Panc1 (cell line): ENCODE data around the gene NECTIN1. TPM values are rescaled to one million over a fixed set of nuclear protein-coding genes. Genes with fewer than 3 reads are reported as not detected.

Source experiments
- ATAC-seq: fragments of 200-7000 bp; cut with Tn5 transposase; 2 replicates; pipeline ENCODE4 v1.9.1; 2020; ENCODE audit warnings: mild to moderate bottlenecking, moderate library complexity
- BruUV-seq: library from RNA; stranded (reverse); fragments of 400-500 nt; replicated peaks from 2 replicates; lab custom pipeline; 2021; lab: Mats Ljungman, UMichigan
- CTCF ChIA-PET: fragments of 300-600 bp; sonication (Branson Sonifier 250); formaldehyde crosslinking; loops from one replicate; lab custom pipeline; 2022; ENCODE audit warnings: antibody characterized with exemption; lab: Charles Lee
- POLR2A ChIA-PET: fragments of 300-600 bp; sonication (Branson Sonifier 250); formaldehyde crosslinking; loops from one replicate; lab custom pipeline; 2022; ENCODE audit warnings: antibody characterized with exemption; lab: Charles Lee
- DNase-seq: peaks from one replicate; pipeline ENCODE4 v3.0.0-alpha.2; 2010; ENCODE audit warnings: low read depth, low spot score
- H3K27ac ChIP-seq: 2 replicates; pipeline ENCODE4 v1.5.1; 2011; ENCODE audit warnings: mild to moderate bottlenecking, low read length, inconsistent platforms
- H3K27me3 ChIP-seq: fragments of 200-500 bp; sonication (Bioruptor generic); 2 replicates; pipeline ENCODE4 v1.6.0; 2014; ENCODE audit warnings: low read length, inconsistent platforms; ENCODE audit not compliant: control insufficient read depth, insufficient read depth
- H3K36me3 ChIP-seq: fragments of 200-500 bp; sonication (Bioruptor generic); 2 replicates; pipeline ENCODE4 v1.5.1; 2014; ENCODE audit warnings: inconsistent platforms, mild to moderate bottlenecking, low read length, moderate library complexity; ENCODE audit not compliant: control insufficient read depth, insufficient read depth
- H3K4me1 ChIP-seq: 2 replicates; pipeline ENCODE4 v1.5.1; 2011; ENCODE audit warnings: inconsistent platforms, mild to moderate bottlenecking, low read length, moderate library complexity; ENCODE audit not compliant: control insufficient read depth, insufficient read depth
- H3K4me3 ChIP-seq, 2 experiments: 2 replicates each; pipeline ENCODE4 v1.5.1; 2011 to 2012; ENCODE audit warnings: low read depth in 2 of 2, low read length in 2 of 2, mild to moderate bottlenecking in 2 of 2, inconsistent platforms in 1 of 2, moderate library complexity in 1 of 2
- H3K9me3 ChIP-seq: fragments of 200-500 bp; sonication (Bioruptor generic); 2 replicates; pipeline ENCODE4 v1.5.1; 2014; ENCODE audit warnings: low read depth, mild to moderate bottlenecking, inconsistent platforms, low read length, moderate library complexity; ENCODE audit not compliant: control insufficient read depth, insufficient read depth
- POLR2AphosphoS5 ChIP-seq: IDR thresholded peaks from 2 replicates; pipeline ENCODE4 v1.6.1; 2012; ENCODE audit warnings: mild to moderate bottlenecking, low read depth, low read length, moderate library complexity
- SIN3A ChIP-seq: IDR thresholded peaks from 2 replicates; pipeline ENCODE4 v1.6.1; 2012; ENCODE audit warnings: low read depth, mild to moderate bottlenecking, low read length, moderate library complexity, borderline replicate concordance; ENCODE audit not compliant: insufficient read depth
- TCF7L2 ChIP-seq: IDR thresholded peaks from 2 replicates; pipeline ENCODE4 v1.6.1; 2011; ENCODE audit warnings: mild to moderate bottlenecking, low read depth, low read length, inconsistent platforms
- in situ Hi-C: cut with HindIII; loops from 2 replicates; pipeline ENCODE4 v1.10.0; 2016; ENCODE audit warnings: low sequenced_read_pairs, low pct_unique_long_range_greater_than_20kb
- intact Hi-C: fragments of 100-400 bp; cut with micrococcal nuclease; formaldehyde crosslinking; loops from one replicate; pipeline ENCODE4 v1.10.0; 2022; ENCODE audit not compliant: unreplicated experiment
- total RNA-seq: library from RNA; stranded (reverse); gene quantifications from one replicate; pipeline ENCODE4 v1.2.1, GENCODE V29; 2021; ENCODE audit not compliant: unreplicated experiment
- TF ChIP-seq, protein P1 (sequence below), 2 experiments: IDR thresholded peaks; 2 replicates each; pipeline ENCODE4 v1.6.1; 2011 to 2012; ENCODE audit warnings: low read depth in 2 of 2, control low read depth in 1 of 2, low read length in 1 of 2, mild to moderate bottlenecking in 1 of 2, moderate library complexity in 1 of 2; ENCODE audit not compliant: insufficient read depth in 1 of 2
- TF ChIP-seq, protein P2 (sequence below): fragments of 450-650 bp; IDR thresholded peaks from 2 replicates; pipeline ENCODE4 v1.5.1; 2017; ENCODE audit warnings: mild to moderate bottlenecking

The NECTIN1 gene
- total RNA-seq, 1 experiment from 2014 or later: 14.6 TPM

DNA sequence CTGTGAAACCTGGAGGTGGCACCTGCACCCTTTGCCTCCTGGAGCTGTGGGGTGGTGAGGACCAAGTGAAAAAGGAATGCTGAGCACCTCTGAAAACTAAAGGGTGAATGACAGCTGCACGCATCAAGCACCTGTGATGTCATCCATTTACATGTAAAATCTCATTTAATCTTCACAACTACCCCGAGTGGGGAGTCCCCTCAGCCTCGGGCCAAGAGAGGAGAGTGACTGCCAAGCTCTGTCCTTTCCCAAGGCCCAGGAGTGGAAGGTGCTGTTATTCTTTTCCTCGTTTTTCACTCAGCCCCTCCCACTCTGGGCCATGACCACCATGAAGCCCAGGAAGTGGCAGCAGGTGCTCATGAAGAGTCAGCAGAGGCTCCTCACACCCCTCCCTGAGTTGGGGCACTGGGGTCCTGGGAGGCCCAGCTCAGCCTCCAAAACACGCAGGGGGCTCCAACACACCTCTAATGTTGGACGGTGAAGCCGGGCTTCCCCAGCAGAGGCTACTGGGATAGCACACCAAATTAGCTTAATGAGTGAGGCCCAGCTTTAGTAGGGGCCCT lies 35.7 kb downstream of the NECTIN1 start:
- DNase-seq (no peak), ATAC-seq (no peak)
- Histone ChIP-seq H3K27ac (no peak overlapping the region), H3K4me1 (no peaks in the 10 kb centered on the region), H3K4me3 (no peak overlapping the region), H3K36me3 (no peaks in the 10 kb centered on the region), H3K9me3 (no peaks in the 10 kb centered on the region), H3K27me3 (no peaks in the 10 kb centered on the region)
- BruUV-seq: no TSS peak
- CTCF ChIA-PET: interaction anchor here (0.6 kb wide), 1 partner anchor 381 kb away, joined by 5 read pairs; no protein-coding TSS in a partner anchor
- POLR2A ChIA-PET: no interaction called here
- TF ChIP-seq, protein P1, sequence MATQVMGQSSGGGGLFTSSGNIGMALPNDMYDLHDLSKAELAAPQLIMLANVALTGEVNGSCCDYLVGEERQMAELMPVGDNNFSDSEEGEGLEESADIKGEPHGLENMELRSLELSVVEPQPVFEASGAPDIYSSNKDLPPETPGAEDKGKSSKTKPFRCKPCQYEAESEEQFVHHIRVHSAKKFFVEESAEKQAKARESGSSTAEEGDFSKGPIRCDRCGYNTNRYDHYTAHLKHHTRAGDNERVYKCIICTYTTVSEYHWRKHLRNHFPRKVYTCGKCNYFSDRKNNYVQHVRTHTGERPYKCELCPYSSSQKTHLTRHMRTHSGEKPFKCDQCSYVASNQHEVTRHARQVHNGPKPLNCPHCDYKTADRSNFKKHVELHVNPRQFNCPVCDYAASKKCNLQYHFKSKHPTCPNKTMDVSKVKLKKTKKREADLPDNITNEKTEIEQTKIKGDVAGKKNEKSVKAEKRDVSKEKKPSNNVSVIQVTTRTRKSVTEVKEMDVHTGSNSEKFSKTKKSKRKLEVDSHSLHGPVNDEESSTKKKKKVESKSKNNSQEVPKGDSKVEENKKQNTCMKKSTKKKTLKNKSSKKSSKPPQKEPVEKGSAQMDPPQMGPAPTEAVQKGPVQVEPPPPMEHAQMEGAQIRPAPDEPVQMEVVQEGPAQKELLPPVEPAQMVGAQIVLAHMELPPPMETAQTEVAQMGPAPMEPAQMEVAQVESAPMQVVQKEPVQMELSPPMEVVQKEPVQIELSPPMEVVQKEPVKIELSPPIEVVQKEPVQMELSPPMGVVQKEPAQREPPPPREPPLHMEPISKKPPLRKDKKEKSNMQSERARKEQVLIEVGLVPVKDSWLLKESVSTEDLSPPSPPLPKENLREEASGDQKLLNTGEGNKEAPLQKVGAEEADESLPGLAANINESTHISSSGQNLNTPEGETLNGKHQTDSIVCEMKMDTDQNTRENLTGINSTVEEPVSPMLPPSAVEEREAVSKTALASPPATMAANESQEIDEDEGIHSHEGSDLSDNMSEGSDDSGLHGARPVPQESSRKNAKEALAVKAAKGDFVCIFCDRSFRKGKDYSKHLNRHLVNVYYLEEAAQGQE (IDR thresholded peaks at IDR 0.05; ENCODE audit: insufficient read depth in 1 of 2, low read depth in 2 of 2, low read length in 1 of 2): no peak
- TF ChIP-seq SIN3A: no peak
- no peak for TF ChIP-seq POLR2AphosphoS5
- TF ChIP-seq, protein P2, sequence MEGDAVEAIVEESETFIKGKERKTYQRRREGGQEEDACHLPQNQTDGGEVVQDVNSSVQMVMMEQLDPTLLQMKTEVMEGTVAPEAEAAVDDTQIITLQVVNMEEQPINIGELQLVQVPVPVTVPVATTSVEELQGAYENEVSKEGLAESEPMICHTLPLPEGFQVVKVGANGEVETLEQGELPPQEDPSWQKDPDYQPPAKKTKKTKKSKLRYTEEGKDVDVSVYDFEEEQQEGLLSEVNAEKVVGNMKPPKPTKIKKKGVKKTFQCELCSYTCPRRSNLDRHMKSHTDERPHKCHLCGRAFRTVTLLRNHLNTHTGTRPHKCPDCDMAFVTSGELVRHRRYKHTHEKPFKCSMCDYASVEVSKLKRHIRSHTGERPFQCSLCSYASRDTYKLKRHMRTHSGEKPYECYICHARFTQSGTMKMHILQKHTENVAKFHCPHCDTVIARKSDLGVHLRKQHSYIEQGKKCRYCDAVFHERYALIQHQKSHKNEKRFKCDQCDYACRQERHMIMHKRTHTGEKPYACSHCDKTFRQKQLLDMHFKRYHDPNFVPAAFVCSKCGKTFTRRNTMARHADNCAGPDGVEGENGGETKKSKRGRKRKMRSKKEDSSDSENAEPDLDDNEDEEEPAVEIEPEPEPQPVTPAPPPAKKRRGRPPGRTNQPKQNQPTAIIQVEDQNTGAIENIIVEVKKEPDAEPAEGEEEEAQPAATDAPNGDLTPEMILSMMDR: no peak
- TF ChIP-seq TCF7L2: no peak
- intact Hi-C loops: no loop called here
- in situ Hi-C loops: no loop called here

DNA sequence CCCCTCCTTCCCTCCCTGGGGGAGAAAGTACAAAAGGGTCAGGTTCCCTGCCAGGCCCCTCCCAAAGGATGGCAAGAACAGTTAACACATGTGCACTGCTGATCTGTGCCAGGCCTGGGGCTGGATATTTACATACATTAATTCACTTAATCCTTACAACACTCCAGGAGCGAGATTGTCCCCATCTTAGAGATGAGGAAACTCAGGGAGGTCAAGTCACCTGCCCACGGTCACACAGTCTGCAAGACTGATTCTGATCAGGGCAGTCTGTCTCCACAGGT lies 36.5 kb downstream of the NECTIN1 start:
- H3K36me3 ChIP-seq: no peaks in the 10 kb centered on the region
- no peaks in the 10 kb centered on the region for H3K4me1 ChIP-seq
- TF ChIP-seq, protein P1 (IDR thresholded peaks at IDR 0.05; ENCODE audit: insufficient read depth in 1 of 2, low read depth in 2 of 2, low read length in 1 of 2): no peak
- TF ChIP-seq, protein P2: no peak
- no peak for TF ChIP-seq POLR2AphosphoS5
- no peak for TF ChIP-seq SIN3A
- in situ Hi-C loops: no loop called here
- ChIA-PET POLR2A (no interaction called here), CTCF (interaction anchor here (0.6 kb wide), 1 partner anchor 380 kb away, joined by 5 read pairs; no protein-coding TSS in a partner anchor)
- no peak overlapping the region for H3K4me3 ChIP-seq
- no peaks in the 10 kb centered on the region for H3K9me3 ChIP-seq
- H3K27me3 ChIP-seq: no peaks in the 10 kb centered on the region
- DNase-seq: no peak
- no peak overlapping the region for H3K27ac ChIP-seq
- BruUV-seq: no TSS peak
- intact Hi-C loops: no loop called here
- no peak for ATAC-seq
